Dermis microvascular lymphatic vessel endothelial cell (primary cell): ENCODE measurements around the gene TECTA. TPM values are rescaled to one million over a fixed set of nuclear protein-coding genes. Genes with fewer than 3 reads are reported as not detected.
A peak's percentile ranks its signal among the peaks of the same experiment; 100 is the strongest.
"Not testable (repeated sequence)": the region's sequence is repeated elsewhere in the genome, so short reads cannot be mapped to it uniquely, and the experiment has no call there.

Experiments
- DNase-seq, 2 donors: peaks; one replicate each; pipeline versions ENCODE4 v3.0.0 to v3.0.0-alpha.2; 2010; ENCODE audit warnings: low read depth in 2 of 2
- total RNA-seq: library from RNA; depleted of rRNA; stranded (reverse); fragments of >200 nt; gene quantifications from 2 replicates; pipeline ENCODE4 v1.2.1, GENCODE V29; 2014

Gene TECTA
- total RNA-seq, 1 donor from 2014 or later = 0.26 TPM

DNA sequence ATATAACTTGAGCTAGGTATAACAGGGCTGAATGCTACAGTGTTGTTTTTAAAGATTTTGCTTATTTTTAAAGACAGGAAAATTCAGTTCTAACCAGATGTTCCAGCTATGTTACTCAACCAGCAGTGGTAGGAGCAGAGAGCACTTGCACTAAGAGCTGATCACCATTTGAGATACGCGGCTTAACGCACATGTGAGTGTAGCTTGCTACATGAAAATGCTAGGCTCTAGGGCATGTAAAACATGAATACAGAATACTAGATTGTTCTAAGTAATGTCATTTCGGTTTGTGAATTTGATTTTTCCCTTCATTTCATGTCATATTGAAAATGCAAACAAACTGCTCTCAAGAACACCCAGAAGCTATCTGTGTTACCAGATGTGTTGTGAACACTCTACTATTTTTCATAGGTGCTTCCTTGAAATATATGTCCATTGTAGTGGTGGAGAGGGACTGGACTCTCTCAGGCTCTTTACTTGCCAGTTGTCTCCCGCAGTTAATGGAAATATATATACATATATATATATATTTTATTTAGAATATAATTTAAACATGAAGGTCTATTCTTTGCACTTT, 10.8 kb upstream of the TECTA start:
- no peak for DNase-seq

DNA sequence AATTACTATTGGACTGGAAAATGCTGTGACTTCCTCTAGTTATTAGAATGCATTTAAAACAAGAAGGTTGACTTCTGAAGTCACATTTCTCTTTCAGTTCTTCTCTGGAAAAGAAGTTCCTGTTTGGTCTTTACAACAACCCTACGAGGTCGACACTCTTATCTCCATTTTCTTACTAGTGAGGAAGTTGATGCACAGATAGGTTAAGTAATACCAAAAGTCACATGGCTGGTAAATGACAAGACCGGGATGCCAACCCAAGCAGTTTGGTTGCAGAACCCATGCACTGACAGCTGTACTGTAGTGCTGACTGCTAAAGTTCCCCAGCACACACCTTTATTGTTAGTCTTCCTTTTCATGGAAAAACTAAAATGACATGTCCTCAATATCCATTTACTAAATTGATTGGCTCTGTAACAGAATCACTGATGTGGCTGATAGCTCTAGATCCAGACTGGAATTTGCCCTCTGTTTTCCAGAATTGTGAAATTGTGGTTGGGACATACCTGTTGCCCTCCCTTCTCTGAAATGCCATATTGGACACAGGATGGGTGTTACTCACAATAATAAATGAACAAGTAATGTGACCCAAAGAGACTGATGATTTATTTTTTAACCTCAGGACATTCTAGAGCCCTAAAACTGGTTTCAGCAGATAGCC, 9.4 kb upstream of the TECTA start:
- no peak for DNase-seq

DNA sequence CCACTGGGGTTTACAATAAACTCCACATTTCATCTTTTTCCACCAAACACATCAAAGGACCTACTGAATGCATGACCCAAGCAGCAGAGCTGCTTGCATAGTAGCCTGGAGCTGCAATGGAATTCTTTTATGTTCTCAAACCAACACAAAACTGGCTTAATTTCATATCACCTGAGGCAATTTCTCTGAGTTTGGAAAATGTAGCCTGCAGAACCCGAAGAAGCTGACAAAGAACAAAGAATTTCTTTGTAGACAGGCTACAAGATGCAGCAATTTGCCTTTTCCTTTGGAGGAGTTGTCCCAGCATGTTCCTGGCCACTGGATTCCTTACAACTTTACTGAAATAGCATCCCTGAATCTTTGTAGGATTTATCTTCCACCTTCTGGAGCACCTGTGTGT, 5.5 kb upstream of the TECTA start:
- DNase-seq = no peak

DNA sequence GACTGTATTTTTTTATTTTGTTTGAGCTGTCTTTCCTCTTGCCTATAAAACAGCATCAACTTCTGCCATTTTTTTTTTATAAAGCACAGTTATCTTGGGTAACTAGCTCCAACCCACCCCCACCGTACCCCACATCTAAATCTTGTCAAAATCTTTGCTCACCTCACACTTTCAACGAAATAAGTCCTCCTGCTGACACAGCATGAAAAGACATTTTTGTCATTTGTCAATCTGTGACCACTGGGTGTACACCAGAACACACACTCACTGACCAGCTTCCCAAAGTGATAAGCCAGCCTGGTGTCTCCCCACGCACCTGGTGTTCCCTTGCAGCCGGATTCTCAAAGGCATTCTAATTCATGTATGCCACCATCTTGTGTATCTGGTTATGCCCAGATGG, 1.7 kb upstream of the TECTA start:
- no peak for DNase-seq

DNA sequence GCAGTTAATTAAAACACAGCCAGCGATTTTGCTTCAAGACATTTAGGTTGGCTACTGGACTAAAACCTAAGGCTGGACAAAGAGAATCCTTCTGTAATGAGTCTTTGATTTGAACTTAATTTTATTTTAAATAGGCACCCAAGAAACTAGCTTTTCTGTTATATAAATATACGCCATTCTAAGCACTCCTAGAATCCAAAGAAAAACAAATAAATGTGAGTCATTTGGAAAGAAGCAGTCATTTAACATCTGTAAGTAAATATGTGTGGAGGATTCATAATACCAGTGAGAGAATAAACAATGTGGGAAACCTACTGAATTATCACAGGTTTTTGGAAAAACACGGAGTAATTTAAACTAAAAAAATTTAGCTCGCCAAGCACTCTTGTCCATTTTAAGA, 1.2 kb upstream of the TECTA start:
- DNase-seq = no peak

DNA sequence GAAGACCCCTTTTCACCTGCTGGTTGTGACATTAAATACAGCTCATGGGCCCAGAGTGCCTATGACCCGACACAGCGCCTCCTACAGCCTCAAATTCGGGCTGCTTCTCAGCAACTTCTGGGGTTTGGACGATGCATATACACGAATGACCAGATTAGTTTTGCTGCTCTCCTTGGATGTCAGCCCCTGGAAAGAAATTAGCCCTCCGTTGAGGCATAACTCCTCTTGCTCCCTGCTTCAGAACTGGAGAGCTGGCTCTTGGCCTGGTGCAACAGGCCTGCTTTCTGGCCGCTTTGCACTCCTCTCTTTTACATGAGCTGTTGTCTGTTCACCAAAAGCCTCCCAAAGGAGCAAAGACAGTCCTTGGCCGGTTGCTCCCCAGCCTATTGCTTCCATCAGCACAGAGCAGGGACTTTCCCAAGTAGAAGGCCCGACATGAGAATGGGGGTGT, 3.3 kb downstream of the TECTA start:
- DNase-seq = no peak

DNA sequence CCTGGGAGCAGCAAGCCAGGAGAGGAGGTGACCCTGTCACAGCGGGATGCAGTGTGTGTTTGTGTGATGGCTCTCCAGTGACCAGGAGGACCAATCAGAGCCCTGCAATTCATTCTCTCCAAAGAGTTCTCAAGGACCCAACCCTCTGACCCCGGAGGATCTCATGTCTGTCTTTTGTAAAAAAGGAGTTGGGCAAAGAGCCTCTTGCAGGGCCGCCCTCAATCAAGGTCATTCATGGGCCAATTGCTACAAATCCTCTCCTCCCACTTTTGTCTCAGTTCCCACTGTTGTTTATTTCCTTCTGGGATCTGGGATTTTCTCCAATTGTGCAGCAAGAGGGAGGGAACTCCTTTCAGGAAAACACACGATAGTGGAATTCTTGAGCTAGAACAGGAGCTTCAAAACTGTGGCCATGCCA, 4.0 kb downstream of the TECTA start:
- DNase-seq = no peak

DNA sequence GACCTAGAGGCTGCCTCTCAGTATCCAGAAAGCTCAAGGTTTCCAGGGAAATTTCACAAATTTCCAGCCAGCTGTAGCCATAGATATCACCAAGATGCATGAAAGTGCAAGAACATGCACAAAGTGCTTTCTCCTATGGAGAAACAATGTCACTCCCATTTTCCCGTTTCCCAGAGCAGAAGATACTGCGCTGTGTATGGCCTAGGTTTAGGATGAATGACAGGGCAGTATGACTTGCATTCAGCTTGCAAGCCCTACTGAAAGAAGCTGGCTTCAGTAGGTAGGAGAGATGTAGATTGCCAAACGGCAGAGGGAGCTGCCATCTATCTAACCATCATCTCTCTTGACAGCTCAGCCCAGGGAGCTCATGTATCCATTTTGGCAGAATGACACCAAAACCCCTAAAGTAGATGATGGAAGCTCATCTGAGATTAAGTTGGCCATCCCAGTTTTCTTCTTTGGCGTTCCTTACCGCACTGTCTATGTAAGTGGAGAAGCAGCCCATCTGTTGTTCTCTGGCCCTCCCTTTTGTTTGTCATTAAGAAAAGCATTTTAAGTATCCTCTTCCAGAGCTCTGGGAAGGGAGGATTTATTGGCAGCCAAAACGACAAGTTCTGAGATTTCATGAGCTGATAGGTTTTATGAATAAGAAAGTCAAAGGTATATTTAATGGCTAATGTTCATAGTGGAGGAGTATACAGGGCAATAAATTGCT, 4.6 kb downstream of the TECTA start:
- no peak for DNase-seq

DNA sequence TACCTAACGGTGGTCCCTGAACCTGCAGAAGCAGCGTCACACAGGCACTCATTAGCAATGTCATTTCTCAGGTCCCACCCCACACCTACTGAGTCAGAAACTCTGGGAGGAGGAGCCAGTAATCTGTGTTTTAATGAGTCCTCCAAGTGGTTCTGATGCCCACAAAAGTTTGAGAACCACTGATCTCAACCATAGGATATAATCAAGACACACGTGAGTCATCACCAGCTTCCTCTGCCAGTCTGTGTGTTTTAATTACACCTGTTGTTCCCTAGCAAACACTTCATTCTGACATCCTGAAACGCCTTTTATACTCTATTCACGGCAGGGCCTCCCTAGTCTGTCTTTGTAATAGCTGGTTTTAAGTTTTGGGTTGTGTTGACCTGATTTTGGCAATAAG, 5.8 kb downstream of the TECTA start:
- no peak for DNase-seq

DNA sequence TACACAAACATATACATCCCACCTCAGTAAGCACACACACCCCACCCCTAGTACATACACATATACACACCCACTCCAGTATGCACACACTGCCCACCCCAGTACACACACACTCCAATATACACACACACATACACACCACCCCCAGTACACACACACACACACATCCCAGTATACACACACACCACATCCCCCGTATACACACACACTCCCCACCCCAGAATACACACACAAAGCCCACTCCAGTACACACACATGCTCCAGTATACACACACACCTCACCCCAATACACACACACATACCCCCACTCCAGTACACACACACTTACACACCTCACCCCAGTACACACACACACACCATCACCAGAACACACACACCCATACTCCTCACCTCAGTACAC, 7.4 kb downstream of the TECTA start:
- no peak for DNase-seq

DNA sequence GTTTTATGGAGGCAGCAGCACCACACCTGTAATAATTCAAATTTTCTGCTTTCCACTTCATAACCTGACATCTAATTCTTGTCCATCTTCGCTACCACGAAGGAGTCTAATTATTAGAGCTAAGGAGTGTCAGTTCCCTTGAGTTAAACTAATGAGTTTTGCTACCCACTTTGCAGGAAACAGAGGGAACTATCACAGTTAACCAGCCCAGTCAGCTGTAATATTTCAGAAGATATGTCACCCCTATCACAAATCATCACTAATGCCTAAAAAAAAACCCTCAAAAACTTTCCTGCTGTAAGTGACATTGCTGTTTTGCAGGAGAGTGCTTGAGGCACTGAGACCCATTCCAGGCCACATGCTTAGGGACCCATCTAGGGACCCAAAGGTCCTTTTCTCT, 8.4 kb downstream of the TECTA start:
- DNase-seq = no peak

DNA sequence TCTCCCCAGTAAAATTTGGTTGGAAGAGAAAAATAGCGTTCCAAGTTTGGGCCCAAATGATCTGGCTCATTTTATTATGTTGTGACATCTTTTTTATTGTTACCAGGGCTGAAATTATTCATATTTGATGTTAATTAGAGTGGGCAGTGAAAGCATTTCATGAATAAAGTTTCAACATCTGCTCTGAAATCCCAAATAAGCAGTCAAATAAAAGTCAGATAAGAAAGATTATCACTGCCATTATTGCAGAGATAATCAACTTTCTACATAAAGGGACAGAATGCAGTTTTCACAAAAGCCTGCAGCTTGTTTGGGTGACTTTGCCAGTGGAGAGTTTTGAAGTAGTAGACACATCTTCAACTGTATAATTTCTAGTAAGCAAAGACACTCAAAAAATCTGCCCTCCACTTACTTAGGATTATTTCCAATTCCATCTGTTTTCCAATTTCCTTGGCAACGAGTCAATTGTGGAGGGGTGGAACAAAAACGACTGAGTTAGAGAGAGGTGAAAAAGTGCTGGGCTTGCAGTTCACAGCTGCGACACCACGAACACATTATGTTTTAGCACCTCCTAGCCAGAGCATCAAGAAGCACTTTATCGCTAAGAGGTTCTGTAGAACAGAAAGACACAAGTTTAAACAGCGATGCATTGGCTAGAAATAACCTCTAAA, 9.0 kb downstream of the TECTA start:
- no peak for DNase-seq

DNA sequence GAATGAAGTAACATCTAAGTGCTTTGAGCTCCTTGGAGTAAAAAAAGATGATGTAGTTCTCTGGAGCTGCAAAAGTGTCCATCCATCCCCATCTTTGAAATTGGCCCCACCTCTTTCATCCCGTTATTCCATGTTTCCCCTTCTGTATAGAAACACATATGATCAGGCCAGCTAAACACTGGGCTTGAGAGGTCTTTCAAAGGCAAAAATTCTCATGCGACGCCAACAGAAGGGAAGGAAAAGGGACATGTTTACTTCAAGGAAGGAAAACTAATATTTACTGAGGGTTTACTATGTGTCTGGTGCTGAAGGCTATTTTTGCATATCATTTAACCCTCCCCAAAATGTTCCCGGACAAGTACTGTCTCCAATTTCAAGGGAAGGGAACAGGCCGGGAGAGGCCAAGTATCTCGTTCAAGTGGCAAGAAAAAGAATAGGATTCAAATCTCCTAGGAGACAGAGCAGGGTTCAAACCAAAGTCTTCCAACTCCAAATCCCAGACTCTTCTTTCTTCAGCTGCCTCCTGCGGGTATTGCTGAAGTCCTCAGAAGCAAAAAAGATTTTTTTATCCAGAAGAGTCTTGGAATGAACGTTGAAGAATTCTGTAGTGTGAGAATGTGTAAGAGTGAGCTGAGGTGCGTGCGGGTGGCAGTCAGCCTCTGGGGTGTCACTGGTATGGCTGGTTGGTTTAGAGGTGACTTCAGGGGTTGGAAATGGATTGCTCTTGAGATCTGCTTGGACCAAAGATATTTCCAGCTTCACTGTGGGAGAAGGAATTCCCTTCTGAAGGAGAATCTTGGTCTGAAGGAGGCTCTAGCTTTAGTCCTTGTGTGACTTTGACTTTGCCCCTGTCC, 10.1 kb downstream of the TECTA start:
- no peak for DNase-seq

DNA sequence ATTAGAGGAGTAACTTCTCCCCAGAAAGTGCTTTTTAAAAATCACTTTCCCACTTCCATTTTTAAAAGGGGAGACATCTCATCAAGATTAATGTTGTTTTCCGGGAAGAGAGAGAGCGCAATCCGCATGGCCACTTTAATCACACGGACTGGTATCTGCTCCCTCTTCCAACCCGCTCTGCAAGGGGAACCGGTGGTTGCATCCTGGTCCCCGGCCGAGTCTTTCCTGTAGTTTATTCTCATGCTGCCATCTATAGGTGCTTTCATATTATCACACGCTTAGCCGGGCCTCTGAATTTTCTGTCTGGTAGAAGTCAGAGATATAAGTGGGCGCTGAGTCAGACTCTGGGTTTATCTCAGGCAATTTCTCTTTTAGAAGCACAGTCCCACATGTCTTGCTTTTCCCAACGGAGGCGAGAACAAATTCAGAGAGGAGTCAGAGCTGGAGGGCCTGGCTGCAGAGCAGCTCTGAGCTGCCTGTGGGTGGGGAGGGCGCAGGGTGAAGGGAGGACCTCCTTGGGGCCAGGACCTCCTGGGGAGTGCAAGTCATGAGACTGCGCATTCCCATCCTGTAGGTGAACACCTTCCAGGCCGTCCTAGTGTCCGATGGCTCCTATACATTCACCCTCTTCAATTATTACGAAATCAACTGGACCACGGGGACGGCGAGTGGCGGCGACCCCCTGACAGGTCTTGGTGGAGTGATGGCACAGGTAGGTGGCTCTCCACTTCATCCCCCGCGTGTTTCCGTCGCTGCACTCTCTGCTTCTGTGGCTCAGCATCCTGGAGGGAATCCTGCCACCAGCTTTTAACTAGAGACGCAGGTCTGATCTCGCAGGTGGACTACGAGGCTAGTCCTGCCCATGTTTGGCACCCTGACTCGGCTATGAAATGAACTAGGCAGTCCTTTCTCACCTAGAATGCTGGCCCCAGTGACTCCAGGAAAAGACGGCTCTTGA, 11.7 kb downstream of the TECTA start:
- peak; percentile 18 to 64 for DNase-seq

DNA sequence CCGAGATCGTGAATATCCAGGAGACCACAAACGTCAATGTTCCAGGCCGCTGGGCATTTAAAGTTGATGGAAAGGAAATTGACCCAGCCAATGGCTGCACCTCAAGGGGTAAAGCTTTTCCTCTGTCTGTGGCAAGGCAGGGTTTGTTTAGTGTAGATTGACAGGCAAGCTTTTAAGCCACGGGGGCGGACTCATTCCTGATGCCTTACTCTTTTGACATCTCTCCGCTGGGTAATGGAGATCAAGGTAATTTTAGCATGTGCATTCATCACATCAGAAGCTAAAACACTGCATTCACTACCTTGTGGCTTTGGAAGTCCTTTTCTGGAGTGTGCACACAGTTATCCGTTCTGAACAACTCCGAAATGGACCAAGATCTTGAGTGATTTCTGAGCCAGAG, 12.6 kb downstream of the TECTA start:
- no peak for DNase-seq

DNA sequence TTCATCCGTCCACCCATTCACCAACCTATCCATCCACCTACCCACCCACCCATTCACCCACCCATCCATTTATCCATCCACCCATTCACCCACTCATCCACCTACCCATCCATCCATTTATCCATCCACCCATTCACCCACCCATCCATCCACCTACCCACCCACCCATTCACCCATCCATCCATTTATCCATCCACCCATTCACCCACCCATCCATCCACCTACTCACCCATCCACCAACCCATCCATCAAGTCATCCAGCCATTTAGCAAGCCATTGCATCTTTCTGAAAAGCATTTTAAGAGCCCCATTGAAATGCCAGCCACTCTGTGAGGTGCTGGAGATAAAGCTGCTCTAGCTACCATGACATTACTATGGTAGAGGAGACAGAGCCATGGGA, 14.0 kb downstream of the TECTA start:
- DNase-seq = not testable (repeated sequence)

DNA sequence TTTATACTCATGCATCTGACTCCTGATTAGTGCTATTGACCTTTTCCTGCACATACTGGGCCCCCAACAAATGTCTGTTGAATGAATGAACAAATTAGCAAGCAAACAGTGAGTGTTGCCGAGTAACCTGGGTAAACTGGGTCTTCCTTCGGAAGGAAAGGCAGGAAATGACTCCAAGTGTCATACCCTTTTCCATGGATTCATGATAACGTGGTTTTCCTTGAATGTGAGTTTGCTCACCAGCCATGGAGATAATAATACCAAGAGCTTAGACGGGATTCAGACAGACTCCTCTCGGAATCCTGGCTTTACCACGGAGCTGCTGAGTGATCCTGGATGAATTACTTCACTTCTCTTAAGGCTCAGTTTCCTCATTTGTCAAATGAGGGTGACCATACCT, 16.7 kb downstream of the TECTA start:
- peak; percentile 60 to 80 for DNase-seq

DNA sequence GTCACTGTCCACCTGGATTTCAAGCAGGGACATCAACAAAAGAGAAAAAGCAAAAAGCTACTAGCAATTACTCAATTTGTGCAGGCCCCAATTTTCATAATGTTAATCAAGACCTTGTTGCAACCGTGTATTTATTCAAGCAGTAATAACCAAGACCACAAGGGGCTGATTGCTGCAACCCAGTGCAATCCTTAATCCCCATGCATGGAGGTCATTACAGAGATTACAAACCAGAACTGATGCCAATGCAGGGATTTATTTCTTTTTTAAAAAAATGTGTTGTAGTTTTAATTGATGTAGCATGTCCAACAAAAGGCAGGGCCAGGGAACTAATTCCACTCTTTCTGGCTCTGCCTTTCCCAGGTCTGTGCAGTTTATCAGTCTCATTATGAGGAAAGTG, 18.4 kb downstream of the TECTA start:
- no peak for DNase-seq

DNA sequence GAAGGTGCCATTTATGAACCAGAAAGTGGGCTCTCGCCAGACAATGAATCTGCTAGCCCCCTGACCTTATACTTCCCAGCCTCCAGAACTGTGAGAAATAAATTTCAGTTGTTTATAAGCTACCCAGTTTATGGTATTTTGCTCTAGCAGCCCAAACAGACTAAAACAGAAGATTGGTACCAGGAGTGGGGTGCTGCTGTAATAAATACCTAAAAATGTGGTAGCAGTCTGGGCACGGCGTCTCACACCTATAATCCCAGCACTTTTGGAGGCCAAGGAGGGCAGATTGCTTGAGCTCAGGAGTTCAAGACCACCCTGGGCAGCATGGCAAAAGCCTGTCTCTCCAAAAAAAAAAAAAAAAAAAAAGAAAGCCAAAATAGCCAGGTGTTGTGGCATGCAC, 21.3 kb downstream of the TECTA start:
- no peak for DNase-seq

DNA sequence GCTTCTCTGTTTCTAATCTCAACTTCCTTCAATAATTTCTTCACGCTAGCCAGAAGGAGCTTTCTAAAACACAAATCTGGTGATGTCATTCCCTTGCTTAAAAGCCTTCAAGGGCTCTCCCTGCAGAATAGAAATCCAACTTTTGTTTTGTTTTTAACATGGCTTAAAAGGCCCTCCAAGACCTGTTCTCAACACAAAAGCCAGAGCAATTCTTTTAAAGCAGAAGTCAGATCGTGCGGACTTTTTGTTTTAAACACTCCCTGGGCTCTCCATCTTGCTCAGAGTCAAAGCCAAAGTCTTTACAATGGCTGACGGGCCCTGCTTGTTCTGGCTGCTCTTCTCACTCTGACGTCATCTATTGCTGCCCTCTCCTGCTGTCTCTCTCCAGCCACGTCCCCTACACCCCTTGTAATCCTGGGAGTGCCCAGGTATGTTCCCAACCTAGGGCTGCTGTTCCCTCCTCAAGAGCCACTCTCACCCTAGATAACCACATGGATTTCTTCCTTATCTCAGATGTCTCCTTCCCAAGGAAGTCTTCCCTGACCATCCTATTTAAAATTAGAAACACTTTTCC, 22.5 kb downstream of the TECTA start:
- DNase-seq = no peak
